D341Med (cell line): Measurements from ENCODE around the gene PTPRT.

Source experiments
- DNase-seq: peaks from one replicate; pipeline ENCODE4 v3.0.0; 2012; ENCODE audit warnings: low spot score

Gene PTPRT

GRCh38 chr20:42043921-42044320 is 1145.8 kb downstream of the PTPRT start:
- no peak for DNase-seq

DNA sequence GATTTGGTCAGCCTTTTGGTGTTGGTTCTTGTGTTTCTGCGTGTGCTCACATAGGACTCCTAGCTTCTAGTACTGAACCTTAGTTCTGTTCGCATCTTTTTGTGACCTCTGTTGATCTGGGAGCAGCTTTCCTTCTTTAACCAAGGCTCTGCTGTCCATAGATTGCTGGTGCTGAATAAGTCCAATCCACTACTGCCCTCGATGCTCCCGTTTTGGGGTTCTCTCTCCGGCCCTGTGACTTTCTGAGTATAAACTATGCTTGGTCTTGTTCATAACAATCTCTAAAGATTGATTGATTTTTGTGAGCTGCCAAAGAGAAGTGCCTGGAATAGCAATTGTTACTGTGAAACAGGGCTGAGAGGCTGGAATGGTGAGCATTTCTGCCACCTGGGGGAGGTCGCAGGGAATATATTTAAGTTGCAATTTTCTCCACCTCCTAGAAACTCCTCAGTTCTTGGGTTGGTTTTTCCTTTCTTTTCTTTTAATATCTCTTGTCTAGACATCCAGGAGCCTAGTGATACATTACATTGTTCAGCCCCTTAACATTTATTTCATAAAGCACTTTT is 1148.6 kb downstream of the PTPRT start:
- no peak for DNase-seq

DNA sequence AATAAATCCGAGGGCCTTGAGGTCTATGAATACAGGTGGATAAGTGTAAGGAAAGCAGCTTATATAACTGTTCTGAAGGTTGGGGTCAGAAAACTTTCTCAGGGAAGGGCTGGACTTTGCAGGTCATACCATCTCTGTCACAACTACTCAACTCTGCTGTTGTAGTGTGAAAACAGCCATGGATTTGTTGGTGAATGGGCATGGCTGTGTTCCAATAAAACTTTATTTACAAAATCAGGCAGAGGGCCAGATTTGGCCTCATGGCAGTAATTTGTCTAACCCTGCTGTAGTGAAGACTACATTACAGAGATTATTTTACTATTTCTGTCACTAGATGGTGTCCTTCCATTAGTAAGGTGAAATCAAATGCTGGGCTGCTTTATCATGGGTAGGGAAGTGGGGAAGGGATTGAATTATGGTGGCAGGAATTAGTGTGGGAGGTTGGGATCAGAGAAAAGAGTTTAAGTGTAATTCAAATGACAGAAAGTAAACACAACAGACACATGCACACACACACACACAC is 1161.9 kb downstream of the PTPRT start:
- peak; percentile 48 for DNase-seq

DNA sequence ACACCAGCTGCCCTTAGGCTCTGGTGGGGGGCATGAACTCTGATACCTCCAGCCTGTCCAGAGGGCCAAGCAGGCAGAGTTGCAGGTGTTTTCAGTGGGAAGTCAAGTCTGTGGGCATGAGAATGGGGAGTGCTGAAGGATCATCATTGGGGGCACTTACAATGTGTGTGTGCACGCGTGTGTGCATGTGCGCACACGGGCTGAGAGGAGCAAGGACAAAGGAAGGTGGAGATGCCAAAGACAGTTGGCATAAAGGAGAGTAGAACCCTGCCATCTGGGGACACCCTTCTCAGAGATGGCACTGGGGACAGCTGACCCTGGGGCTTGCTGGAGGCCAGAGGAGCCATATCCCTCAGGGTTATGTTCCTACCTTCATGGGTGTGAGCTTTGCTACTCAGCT is 1163.1 kb downstream of the PTPRT start:
- no peak for DNase-seq

GRCh38 chr20:42024653-42025052 is 1165.1 kb downstream of the PTPRT start:
- no peak for DNase-seq
